Measurements from ENCODE around the gene DNAH12.

GRCh38 chr3:57292897-57293526, 251.1 kb downstream of the DNAH12 start:
- TF ChIP-seq CTCF (IDR thresholded peaks at IDR 0.05): no peak
- no peak for TF ChIP-seq POLR2A (IDR thresholded peaks at IDR 0.05)
- TF ChIP-seq POLR2AphosphoS5 (IDR thresholded peaks at IDR 0.05): no peak
